ENCODE data around the gene IFNE.

The IFNE gene, protein sequence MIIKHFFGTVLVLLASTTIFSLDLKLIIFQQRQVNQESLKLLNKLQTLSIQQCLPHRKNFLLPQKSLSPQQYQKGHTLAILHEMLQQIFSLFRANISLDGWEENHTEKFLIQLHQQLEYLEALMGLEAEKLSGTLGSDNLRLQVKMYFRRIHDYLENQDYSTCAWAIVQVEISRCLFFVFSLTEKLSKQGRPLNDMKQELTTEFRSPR

DNA sequence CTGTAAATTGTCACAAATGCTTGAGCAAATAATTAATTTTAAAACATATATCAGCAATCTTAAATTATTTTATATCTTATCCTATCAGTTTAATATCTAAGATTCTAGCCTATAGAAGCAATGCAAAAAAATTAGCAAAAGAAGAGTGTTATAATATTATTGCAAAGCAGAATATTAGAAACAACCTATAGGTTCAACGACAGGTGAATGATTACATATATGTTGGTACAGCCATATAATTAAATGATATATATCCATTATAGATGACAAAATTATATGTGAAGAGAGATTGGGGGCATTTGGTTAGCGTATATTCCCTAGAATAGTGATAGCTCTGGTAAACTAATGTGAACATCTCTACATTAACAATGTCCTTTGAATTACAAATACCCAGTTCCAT lies at the start of gene IFNE:
TSS of gene IFNE (minus strand) at position 101 of the 400 bp plus-strand sequence. CDS start 619 bp downstream, outside the sequence.
- POLR2A ChIA-PET = no interaction called here
- CTCF ChIA-PET = no interaction called here
- TF ChIP-seq FOXK2 (IDR thresholded peaks at IDR 0.05) = no peak
- TF ChIP-seq SP1 (IDR thresholded peaks at IDR 0.05) = no peak
- DNase-seq (ENCODE audit: extremely low spot score) = no peak

DNA sequence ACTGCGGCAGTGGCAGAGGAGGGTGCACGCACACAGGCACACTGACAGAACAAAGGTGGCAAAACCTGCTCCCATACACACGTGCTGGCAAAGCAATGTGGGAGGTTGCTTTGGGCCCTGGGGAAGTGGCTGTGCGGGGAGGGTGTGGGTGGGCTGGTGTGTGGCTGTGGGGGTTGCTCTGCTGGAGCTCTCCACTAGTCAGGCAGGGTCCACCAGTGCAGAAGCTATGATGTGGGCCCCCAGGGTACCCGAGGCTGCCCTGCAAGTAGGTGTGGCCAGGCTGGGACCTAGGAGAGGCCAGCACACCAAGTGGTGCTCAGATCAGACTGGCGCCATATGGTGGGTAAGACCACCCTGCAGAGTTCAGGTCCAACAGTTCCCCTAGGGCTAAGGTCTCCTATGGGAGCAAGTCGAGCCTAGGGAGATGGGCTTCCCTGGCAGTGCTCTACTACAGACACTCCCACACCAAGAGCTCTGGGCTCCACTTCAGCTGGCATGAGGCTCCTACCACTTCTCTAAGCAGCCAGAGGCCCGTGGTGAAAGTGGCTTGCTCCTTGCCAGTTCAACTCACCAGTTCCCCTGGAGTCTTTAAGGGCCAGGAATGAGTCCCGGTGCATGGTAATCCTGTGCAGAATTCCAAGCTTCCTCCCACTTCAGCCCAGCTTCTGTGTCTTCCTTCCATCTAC lies 46.2 kb upstream of the IFNE start:
- no peak for TF ChIP-seq FOXM1 (IDR thresholded peaks at IDR 0.05; ENCODE audit: borderline replicate concordance)
- no peak for TF ChIP-seq ELF4 (IDR thresholded peaks at IDR 0.05)
- no peak for TF ChIP-seq L3MBTL2 (conservative IDR thresholded peaks at IDR 0.05)
- TF ChIP-seq SUZ12 (IDR thresholded peaks at IDR 0.05) = no peak
- TF ChIP-seq, protein P1, sequence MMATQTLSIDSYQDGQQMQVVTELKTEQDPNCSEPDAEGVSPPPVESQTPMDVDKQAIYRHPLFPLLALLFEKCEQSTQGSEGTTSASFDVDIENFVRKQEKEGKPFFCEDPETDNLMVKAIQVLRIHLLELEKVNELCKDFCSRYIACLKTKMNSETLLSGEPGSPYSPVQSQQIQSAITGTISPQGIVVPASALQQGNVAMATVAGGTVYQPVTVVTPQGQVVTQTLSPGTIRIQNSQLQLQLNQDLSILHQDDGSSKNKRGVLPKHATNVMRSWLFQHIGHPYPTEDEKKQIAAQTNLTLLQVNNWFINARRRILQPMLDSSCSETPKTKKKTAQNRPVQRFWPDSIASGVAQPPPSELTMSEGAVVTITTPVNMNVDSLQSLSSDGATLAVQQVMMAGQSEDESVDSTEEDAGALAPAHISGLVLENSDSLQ (IDR thresholded peaks at IDR 0.05) = no peak
- TF ChIP-seq ZNF384 (IDR thresholded peaks at IDR 0.05) = no peak

DNA sequence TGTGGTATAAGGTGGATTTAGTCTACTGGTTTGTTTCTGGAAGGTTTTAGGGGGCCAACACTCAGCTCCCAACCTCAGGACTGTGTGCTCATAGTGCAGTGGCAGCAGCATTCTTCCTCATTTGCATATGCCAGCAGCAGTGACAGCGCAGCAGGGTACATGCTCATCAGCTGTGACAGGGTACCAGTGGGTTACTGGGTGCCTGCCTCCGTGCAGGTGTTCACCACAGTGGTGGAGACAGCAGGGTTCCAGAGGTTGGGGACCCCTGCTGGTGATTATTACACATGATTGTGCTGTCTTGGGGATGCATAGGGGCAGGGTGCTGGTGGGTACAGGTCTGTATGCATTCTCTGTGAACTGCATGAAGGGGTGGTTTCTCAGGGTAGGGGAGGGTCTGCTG lies 45.5 kb upstream of the IFNE start:
- CTCF ChIA-PET = no interaction called here
- POLR2A ChIA-PET = no interaction called here
- DNase-seq (ENCODE audit: extremely low spot score) = no peak
- TF ChIP-seq SP1 (IDR thresholded peaks at IDR 0.05) (no peak), NFRKB (IDR thresholded peaks at IDR 0.05) (no peak), ELF4 (IDR thresholded peaks at IDR 0.05) (no peak), FOXK2 (IDR thresholded peaks at IDR 0.05) (no peak), ARNT (IDR thresholded peaks at IDR 0.05) (no peak), SUZ12 (IDR thresholded peaks at IDR 0.05) (no peak), HDGF (IDR thresholded peaks at IDR 0.05; ENCODE audit: borderline replicate concordance) (no peak), FOXM1 (IDR thresholded peaks at IDR 0.05; ENCODE audit: borderline replicate concordance) (no peak), LEF1 (IDR thresholded peaks at IDR 0.05; ENCODE audit: borderline replicate concordance) (no peak), BHLHE40 (IDR thresholded peaks at IDR 0.05; ENCODE audit: borderline replicate concordance) (no peak), CTBP1 (IDR thresholded peaks at IDR 0.05; ENCODE audit: borderline replicate concordance) (no peak), ZNF384 (IDR thresholded peaks at IDR 0.05) (no peak), L3MBTL2 (conservative IDR thresholded peaks at IDR 0.05) (no peak), FOXA1 (IDR thresholded peaks at IDR 0.05) (no peak), TARDBP (IDR thresholded peaks at IDR 0.05) (no peak)
- TF ChIP-seq, protein P1 (IDR thresholded peaks at IDR 0.05) = no peak

More for the DNA sequence above, 46.2 kb upstream of the IFNE start:
- ChIA-PET CTCF (no interaction called here), POLR2A (no interaction called here)
- no peak for DNase-seq (ENCODE audit: extremely low spot score)

DNA sequence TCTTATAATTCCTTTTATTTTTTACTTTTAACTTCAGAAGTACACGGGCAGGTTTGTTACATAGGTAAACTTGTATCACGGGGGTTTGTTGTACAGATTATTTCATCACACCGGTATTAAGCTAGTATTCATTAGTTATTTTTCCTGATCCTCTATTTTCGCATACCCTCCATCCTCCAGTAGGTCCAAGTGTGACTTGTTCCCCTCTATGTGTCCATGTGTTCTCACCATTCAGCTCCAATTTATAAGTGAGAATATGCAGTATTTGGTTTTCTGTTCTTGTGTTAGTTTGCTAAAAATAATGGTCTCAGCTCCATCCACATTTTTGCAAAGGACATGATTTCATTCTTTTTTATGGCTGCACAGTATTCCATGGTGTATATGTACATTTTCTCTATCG lies 43.1 kb upstream of the IFNE start:
- POLR2A ChIA-PET = no interaction called here
- no peak for DNase-seq (ENCODE audit: extremely low spot score)
- CTCF ChIA-PET = no interaction called here
- TF ChIP-seq FOXA1 (IDR thresholded peaks at IDR 0.05) = no peak
- TF ChIP-seq NFRKB (IDR thresholded peaks at IDR 0.05) = no peak
- no peak for TF ChIP-seq HDGF (IDR thresholded peaks at IDR 0.05; ENCODE audit: borderline replicate concordance)
- TF ChIP-seq ELF4 (IDR thresholded peaks at IDR 0.05) = no peak
- no peak for TF ChIP-seq BHLHE40 (IDR thresholded peaks at IDR 0.05; ENCODE audit: borderline replicate concordance)
- TF ChIP-seq TARDBP (IDR thresholded peaks at IDR 0.05) = no peak
- no peak for TF ChIP-seq CTBP1 (IDR thresholded peaks at IDR 0.05; ENCODE audit: borderline replicate concordance)
- no peak for TF ChIP-seq LEF1 (IDR thresholded peaks at IDR 0.05; ENCODE audit: borderline replicate concordance)
- TF ChIP-seq ZNF384 (IDR thresholded peaks at IDR 0.05) = no peak
- TF ChIP-seq FOXK2 (IDR thresholded peaks at IDR 0.05) = no peak
- TF ChIP-seq ARNT (IDR thresholded peaks at IDR 0.05) = no peak
- TF ChIP-seq FOXM1 (IDR thresholded peaks at IDR 0.05; ENCODE audit: borderline replicate concordance) = no peak

DNA sequence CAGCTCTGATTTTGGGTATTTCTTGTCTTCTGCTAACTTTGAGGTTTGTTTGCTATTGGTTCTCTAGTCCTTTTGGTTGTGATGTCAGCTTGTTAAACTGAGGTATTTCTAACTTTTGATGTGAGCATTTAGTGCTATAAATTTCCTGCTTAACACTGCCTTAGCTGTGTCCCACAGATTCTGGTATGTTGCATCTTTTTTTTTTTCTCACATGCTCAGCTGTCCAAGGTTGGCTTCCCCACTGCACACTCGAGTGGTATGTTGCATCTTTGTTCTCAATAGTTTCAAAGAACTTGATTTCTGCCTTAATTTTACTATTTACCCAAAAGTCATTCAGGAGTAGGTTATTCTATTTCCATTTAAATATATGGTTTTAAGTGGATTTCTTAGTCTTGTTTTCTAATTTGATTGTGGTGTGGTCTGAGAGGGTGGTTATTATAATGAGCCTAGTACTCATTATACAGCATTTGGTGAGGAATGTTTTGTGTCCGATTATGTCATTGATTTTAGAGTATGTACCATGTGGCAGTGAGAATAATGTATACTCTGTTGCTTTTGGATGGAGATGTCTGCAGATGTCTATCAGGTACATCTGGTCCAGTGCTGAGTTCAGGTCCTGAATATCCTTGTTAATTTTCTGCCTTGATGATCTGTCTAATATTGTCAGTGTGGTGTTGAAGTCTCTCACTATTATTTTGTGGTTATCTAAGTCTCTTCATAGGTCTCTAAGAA lies 42.2 kb upstream of the IFNE start:
- ChIA-PET POLR2A (no interaction called here), CTCF (no interaction called here)
- TF ChIP-seq LEF1 (IDR thresholded peaks at IDR 0.05; ENCODE audit: borderline replicate concordance) = no peak
- DNase-seq (ENCODE audit: extremely low spot score) = no peak

DNA sequence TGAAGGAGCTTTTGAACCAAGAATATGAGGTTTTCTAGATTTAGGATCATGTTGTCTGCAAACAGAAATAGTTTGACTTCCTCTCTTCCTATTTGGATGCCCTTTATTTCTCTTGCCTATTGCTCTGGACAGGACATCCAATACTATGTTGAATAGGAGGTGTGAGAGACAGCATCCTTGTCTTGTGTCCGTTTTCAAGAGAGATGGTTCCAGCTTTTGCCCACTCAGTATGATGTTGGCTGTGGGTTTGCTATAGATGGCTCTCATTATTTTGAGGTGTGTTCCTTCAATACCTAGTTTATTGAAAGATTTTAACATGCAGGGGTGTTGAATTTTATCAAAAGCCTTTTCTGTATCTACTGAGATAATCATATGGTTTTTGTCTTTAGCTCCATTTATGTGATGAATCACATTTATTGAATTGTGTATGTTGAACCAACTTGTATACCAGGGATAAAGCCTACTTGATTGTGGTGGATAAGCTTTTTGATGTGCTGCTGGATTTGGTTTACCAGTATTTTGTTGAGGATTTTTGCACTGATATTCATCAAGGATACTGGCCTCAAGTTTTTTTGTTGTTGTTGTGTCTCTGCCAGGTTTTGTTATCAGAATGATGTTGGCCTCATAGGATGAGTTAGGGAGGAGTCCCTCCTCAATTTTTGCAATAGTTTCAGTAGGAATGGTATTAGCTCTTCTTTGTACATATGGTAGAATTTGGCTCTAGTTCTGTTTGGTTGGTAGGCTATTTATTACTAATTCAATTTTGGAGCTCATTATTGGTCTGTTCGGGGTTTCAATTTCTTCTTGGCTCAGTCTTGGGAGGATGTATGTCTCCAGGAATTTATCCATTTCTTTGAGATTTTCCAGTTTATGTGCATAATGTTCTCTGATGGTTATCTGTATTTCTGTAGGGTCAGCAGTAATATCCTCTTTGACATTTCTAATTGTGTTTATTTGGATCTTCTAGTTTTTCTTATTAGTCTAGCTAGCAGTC lies 41.2 kb upstream of the IFNE start:
- TF ChIP-seq BHLHE40 (IDR thresholded peaks at IDR 0.05; ENCODE audit: borderline replicate concordance) = no peak
- TF ChIP-seq SP1 (IDR thresholded peaks at IDR 0.05) = no peak
- TF ChIP-seq, protein P1 (IDR thresholded peaks at IDR 0.05) = no peak
- TF ChIP-seq CTBP1 (IDR thresholded peaks at IDR 0.05; ENCODE audit: borderline replicate concordance) = no peak
- no peak for TF ChIP-seq HDGF (IDR thresholded peaks at IDR 0.05; ENCODE audit: borderline replicate concordance)
- no peak for TF ChIP-seq FOXK2 (IDR thresholded peaks at IDR 0.05)
- no peak for TF ChIP-seq FOXA1 (IDR thresholded peaks at IDR 0.05)
- TF ChIP-seq NFRKB (IDR thresholded peaks at IDR 0.05) = no peak
- TF ChIP-seq ZNF384 (IDR thresholded peaks at IDR 0.05) = no peak
- no peak for TF ChIP-seq ARNT (IDR thresholded peaks at IDR 0.05)
- TF ChIP-seq L3MBTL2 (conservative IDR thresholded peaks at IDR 0.05) = no peak
- no peak for TF ChIP-seq ELF4 (IDR thresholded peaks at IDR 0.05)
- TF ChIP-seq SUZ12 (IDR thresholded peaks at IDR 0.05) = no peak
- TF ChIP-seq TARDBP (IDR thresholded peaks at IDR 0.05) = no peak
- TF ChIP-seq LEF1 (IDR thresholded peaks at IDR 0.05; ENCODE audit: borderline replicate concordance) = no peak
- TF ChIP-seq FOXM1 (IDR thresholded peaks at IDR 0.05; ENCODE audit: borderline replicate concordance) = no peak
- ChIA-PET CTCF (interaction anchor here (0.7 kb wide), 1 partner anchor 265 kb away, joined by 3 read pairs; no protein-coding TSS in a partner anchor), POLR2A (interaction anchor here (1.0 kb wide), 1 partner anchor 36 kb away, joined by 4 read pairs; no protein-coding TSS in a partner anchor)
- no peak for DNase-seq (ENCODE audit: extremely low spot score)
